ACHN (cell line): ENCODE results near the gene BRD1.

Source experiments
- DNase-seq: peaks from one replicate; pipeline ENCODE4 v3.0.0-alpha.2; 2015
- in situ Hi-C: cut with HindIII; loops from 2 replicates; pipeline ENCODE4 v1.10.0; 2017; ENCODE audit warnings: low sequenced_read_pairs, low pct_ligation_motif_present, low pct_unique_long_range_greater_than_20kb

Gene BRD1

DNA sequence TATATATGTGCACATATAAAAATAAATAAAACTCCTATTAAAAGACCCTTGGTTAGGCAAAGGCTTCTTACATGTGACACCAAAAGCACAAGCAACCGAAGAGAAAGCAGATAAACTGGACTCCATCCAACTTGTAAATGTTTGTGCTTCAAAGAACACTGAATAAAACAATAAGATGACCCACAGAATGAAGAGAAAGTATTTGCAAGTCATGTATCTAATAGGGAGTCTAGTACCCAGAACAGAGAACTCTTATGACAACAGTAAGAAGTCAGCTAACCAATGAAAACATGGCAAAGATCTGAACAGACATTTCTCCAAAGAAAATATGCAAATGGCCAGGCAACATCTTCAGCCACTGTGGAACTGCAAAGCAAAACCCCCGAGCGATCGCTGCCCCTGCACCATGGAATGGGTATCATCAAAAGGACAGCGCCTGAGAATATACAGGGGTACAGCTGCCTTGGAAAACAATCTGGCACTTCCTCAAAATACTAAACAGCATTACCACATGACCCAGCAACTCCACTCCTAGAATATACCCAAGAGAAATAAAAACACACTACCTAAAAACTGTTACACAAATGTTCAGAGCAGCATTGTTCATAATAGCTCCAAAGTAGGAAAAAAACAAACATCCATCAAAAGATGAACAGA, 17.2 kb downstream of the BRD1 start:
- no peak for DNase-seq
- in situ Hi-C loops: no loop called here

- DNase-seq: no peak
- in situ Hi-C loops: no loop called here
Observed at GRCh38 chr22:49807780-49808708, 19.6 kb downstream of the BRD1 start.

- DNase-seq: no peak
- in situ Hi-C loops: no loop called here
Observed at GRCh38 chr22:49807129-49807528, 20.5 kb downstream of the BRD1 start.

DNA sequence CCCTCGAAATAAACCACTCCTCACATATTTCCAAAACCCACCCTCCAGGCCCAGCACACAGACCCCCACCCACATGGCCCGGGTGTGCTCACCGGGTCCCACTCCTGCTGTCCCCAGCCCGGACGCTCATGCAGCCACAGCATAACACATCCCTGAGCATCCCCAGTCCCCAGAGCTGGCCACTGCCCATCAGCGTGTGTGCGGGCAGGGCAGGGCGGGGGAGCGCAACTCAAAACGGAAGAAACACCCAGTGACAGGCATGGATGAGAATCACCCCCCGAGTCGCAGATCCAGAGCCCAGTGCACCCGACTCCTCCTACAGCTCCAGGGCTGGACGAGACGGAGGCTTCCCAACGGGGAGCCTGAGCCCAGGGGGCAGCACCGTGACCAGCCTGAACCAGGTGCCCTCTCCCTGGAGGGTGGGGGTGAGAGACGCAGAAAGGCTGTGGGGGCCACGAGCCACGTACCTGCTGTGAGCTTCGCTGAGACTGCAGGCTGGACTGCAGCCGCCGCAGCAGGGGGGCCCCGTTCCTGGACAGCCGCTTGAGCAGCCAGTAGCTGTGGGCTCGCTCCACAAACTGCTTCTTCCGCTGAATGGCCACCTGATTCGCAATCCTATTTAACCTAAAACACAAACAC, 23.8 kb downstream of the BRD1 start:
- in situ Hi-C loops: no loop called here
- DNase-seq: no peak

- no peak for DNase-seq
- in situ Hi-C loops: no loop called here
Observed at GRCh38 chr22:49803134-49803533, 24.5 kb downstream of the BRD1 start.

DNA sequence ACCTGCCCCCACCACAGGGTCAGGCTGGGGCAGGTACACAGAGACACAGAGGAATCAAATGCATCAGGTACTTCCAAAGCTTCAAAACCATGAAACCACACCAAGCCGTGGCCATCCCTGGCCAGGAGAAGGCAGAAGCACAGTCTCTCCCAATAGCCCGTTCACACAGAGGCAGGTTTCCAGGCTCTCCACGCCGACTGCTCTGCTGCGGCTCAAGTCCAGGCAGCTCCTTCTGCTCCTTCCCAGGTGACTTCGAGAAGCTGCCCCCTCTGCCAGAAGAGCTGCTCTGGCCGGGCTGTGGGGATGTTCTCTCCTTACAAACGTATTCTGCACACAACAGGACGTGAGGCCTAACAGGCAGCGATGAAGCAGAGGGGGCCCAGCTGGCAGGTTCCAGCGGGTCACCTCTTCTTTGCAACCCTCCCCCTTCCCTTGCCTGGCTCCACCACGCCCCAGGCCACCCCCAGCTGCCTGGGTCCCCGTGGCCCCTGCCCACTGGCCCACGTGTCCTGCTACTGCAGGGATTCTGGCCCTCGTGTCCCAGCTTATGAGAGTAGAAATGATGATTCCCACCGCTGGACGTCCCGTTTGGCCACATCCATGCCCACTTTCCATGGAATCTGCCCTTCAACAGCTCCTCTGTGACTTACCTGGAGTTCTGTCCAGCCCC, 26.1 kb downstream of the BRD1 start:
- DNase-seq: no peak
- in situ Hi-C loops: no loop called here

- in situ Hi-C loops: no loop called here
Observed at GRCh38 chr22:49800408-49801238, 27.1 kb downstream of the BRD1 start.

GRCh38 chr22:49799431-49800075, 28.1 kb downstream of the BRD1 start:
- no peak for DNase-seq
- in situ Hi-C loops: no loop called here

More at GRCh38 chr22:49800408-49801238, 27.1 kb downstream of the BRD1 start:
- no peak for DNase-seq

DNA sequence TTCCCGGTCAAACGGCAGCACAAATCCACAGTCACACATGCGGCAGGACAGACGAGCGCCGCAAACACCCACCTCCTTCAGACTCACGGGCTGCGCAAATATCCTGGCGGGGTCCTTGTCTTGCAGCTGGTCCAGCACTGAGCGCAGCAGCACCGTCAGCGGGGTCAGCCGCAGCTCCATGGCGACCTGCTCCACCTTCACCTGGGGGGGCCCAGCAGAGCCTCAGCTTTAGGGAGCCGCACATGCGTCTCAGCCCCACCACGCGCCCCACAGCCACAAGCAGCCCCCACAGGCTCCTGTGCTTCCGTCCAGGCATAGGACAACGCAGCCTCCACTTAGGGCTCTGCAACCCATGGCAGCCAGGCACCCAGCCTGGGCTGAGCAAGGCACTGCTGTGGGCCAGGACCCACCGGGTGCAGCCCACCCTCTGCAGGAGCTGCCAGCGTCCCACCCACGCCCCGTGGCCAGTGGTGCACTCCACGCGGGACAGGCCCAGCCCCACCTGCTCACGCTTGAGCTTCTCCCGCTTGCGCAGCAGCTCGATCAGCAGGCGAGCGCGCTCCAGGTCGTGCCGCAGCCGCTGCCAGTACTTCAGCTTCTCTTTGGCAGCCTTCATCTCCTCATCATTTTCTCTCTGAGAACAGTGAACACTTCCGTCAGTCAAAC, 29.1 kb downstream of the BRD1 start:
- in situ Hi-C loops: no loop called here

GRCh38 chr22:49797706-49798105, 30.0 kb downstream of the BRD1 start:
- in situ Hi-C loops: no loop called here
- DNase-seq: no peak

More for the DNA sequence above, 29.1 kb downstream of the BRD1 start:
- no peak for DNase-seq

GRCh38 chr22:49796596-49797270, 30.9 kb downstream of the BRD1 start:
- DNase-seq: no peak
- in situ Hi-C loops: no loop called here

GRCh38 chr22:49795521-49795920, 32.2 kb downstream of the BRD1 start:
- in situ Hi-C loops: no loop called here
- no peak for DNase-seq

GRCh38 chr22:49793871-49794270, 33.8 kb downstream of the BRD1 start:
- DNase-seq: no peak
- in situ Hi-C loops: no loop called here

DNA sequence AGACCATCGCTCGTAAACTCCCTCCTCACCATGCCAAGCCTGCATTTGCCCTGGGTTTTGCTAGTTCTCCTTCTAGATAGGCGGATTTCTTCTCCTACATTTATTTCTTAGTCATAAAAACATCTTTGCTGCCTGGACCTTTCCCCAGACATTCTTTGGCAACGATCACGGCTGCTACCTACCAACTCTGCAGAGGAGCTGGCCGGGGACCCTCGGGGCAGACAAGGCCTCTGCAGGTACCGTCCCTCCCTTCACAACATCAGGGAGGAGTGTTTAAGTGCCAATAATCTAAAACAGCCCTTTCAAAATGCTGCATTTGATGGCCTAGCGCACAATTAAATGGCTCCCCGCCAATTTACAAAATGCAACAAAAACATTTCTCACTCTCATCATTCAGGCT, 34.4 kb downstream of the BRD1 start:
- no peak for DNase-seq
- in situ Hi-C loops: no loop called here

DNA sequence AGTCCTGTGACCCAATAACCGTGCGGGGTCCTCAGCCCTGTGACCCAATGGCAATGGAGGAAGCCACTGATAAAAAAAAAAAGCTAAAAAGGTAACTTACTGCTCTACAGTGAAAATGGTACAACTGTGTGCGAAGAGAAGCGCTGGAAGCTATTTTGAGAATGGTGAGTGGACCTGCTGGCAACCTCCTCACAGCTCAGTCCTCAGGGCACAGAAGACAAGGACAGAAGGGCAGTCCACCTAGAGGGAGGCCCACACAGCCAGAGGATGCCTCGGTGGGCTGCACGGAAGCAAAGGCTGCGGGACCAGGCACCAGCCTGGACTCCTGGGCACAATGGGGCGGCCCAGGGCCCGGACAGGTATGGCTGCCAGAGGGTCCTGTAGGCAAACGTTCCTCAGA, 35.6 kb downstream of the BRD1 start:
- in situ Hi-C loops: no loop called here
- DNase-seq: no peak

DNA sequence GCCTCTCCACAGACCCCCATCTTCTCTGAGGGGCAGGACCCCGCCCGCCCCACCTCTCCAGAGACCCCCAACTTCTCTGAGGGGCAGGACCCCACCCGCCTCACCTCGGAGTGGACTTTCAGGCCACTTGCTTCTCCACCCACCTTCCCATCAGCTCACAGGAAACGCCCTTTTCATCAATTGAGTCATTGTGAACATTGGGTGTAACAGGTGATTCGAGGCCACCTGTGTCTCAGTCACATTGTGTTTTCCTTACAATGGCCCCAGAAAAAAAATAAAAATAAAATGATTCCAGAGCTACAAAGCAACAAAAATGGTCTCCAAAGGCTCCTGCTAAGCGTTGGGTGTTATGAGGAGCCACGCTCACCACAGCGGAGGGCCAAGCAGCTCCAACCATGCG, 36.0 kb downstream of the BRD1 start:
- no peak for DNase-seq
- in situ Hi-C loops: no loop called here

- in situ Hi-C loops: no loop called here
- DNase-seq: no peak
Observed at GRCh38 chr22:49790912-49791311, 36.8 kb downstream of the BRD1 start.
